ENCODE data around the gene HLA-A.

The HLA-A gene

GRCh38 chr6:29948277-29948676, 5.9 kb downstream of the HLA-A start:
- Histone ChIP-seq H3K9me3 (ENCODE audit: control insufficient read depth, low read length) (no peaks in the 10 kb centered on the region), H3K27ac (ENCODE audit: low read depth, low read length, severe bottlenecking) (no peak overlapping the region), H3K36me3 (ENCODE audit: control insufficient read depth, insufficient read depth, low read length) (no peaks in the 10 kb centered on the region), H3K4me3 (ENCODE audit: extremely low read depth, insufficient read depth, low read length, poor library complexity, severe bottlenecking) (no peak overlapping the region), H3K4me1 (ENCODE audit: control insufficient read depth, insufficient read depth, low read length, poor library complexity, severe bottlenecking) (no peaks in the 10 kb centered on the region)
- 50 to 60% methylated on average over 1 to 2 of the region's 2 CpGs for WGBS, 2 experiments (ENCODE audit: insufficient coverage in 2 of 2)

DNA sequence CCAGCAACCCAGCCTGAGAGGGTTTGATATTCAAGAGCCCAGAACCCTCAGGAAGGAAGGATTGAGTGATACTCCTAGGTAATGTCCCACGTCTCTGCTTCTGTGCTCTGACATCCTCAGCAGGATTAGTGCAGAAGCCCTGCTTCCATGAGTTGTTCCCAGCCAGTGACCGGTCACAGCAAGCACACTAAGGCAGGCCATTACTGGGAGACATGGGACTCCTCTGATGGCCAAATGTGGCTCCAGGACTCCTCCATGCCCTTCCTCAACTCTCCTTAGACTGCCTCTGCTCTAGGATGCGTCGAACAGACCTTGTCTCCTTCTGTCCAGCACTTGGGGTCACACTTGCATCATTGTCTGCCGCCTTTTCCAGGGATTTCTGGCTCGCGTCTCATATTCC, 7.6 kb downstream of the HLA-A start:
- WGBS, 2 experiments (ENCODE audit: insufficient coverage in 2 of 2) = 56 to 61% methylated on average over 6 of the region's 7 CpGs
- Histone ChIP-seq H3K27ac (ENCODE audit: low read depth, low read length, severe bottlenecking) (no peak overlapping the region), H3K36me3 (ENCODE audit: control insufficient read depth, insufficient read depth, low read length) (no peaks in the 10 kb centered on the region), H3K4me1 (ENCODE audit: control insufficient read depth, insufficient read depth, low read length, poor library complexity, severe bottlenecking) (no peaks in the 10 kb centered on the region), H3K4me3 (ENCODE audit: extremely low read depth, insufficient read depth, low read length, poor library complexity, severe bottlenecking) (no peak overlapping the region), H3K9me3 (ENCODE audit: control insufficient read depth, low read length) (no peaks in the 10 kb centered on the region)

DNA sequence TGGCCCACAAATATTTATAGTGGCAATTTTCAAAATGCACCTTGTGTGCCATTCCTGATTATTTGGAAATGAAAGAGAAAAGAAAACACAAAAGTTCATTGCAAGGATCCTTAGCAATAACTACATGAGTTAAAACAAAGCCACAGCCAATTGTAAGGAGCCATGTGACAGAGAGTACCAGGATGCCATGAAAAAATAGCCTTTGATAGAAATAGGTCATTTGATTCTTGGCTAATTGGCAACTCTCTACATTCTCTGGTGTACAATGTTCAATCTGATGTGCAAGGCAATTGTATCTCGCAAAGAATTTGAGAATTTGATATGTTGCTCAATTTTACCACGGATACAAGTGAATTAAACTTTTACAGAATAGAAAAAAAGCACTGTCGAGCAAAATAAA, 9.6 kb downstream of the HLA-A start:
- Histone ChIP-seq H3K36me3 (ENCODE audit: control insufficient read depth, insufficient read depth, low read length) (no peaks in the 10 kb centered on the region), H3K4me1 (ENCODE audit: control insufficient read depth, insufficient read depth, low read length, poor library complexity, severe bottlenecking) (no peaks in the 10 kb centered on the region), H3K27ac (ENCODE audit: low read depth, low read length, severe bottlenecking) (no peak overlapping the region), H3K4me3 (ENCODE audit: extremely low read depth, insufficient read depth, low read length, poor library complexity, severe bottlenecking) (no peak overlapping the region), H3K9me3 (ENCODE audit: control insufficient read depth, low read length) (no peaks in the 10 kb centered on the region)
- no CpG with 5 or more reads among the region's 3 CpGs for WGBS, 2 experiments (ENCODE audit: insufficient coverage in 2 of 2)

DNA sequence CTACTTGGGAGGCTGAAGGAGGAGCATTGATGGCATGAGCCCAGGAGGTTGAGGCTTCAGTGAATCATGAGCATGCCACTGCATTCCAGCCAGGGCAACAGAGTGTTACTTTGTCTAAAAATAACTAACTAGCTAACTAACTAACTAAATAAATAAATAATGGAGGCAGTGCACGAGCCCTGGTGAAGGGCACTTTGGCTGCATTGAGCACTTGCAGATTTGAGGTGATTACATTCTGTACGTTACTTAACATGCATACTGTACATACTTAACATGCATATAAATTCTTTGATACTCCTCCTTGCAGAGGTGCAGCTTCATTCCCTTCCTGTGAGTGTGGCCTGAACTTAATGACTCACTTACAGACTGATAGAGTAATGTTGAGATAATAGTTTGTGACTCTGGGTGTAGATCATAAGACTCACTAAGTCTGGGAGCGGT, 10.7 kb downstream of the HLA-A start:
- Histone ChIP-seq H3K36me3 (ENCODE audit: control insufficient read depth, insufficient read depth, low read length) (no peaks in the 10 kb centered on the region), H3K27ac (ENCODE audit: low read depth, low read length, severe bottlenecking) (no peak overlapping the region), H3K4me1 (ENCODE audit: control insufficient read depth, insufficient read depth, low read length, poor library complexity, severe bottlenecking) (no peaks in the 10 kb centered on the region), H3K4me3 (ENCODE audit: extremely low read depth, insufficient read depth, low read length, poor library complexity, severe bottlenecking) (no peak overlapping the region), H3K9me3 (ENCODE audit: control insufficient read depth, low read length) (no peaks in the 10 kb centered on the region)
- WGBS, 2 experiments (ENCODE audit: insufficient coverage in 2 of 2) = 70% methylated on average over 2 of the region's 3 CpGs; no CpG with 5 or more reads in 1 of the 2 experiments

DNA sequence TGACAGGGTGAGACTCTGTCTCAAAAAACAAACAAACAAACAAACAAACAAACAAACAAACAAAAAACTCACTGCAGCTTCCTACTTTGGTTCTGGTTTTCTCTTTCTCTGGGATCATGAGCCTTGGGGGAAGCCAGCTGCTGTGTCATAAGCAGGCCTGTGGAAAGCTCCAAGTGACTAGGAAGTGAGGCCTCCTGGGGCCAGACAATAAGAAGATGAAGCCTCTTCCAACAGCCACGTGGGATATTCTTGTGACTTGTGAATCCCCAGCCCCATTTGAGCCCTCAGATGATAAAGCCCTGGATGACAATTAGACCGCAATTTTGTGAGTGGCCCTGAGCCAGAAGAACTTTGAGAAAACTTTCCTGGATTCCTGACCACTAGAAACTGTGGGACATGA, 11.4 kb downstream of the HLA-A start:
- 25 to 40% methylated on average over 2 of the region's 2 CpGs for WGBS, 2 experiments (ENCODE audit: insufficient coverage in 2 of 2)
- Histone ChIP-seq H3K27ac (ENCODE audit: low read depth, low read length, severe bottlenecking) (no peak overlapping the region), H3K4me1 (ENCODE audit: control insufficient read depth, insufficient read depth, low read length, poor library complexity, severe bottlenecking) (no peaks in the 10 kb centered on the region)

DNA sequence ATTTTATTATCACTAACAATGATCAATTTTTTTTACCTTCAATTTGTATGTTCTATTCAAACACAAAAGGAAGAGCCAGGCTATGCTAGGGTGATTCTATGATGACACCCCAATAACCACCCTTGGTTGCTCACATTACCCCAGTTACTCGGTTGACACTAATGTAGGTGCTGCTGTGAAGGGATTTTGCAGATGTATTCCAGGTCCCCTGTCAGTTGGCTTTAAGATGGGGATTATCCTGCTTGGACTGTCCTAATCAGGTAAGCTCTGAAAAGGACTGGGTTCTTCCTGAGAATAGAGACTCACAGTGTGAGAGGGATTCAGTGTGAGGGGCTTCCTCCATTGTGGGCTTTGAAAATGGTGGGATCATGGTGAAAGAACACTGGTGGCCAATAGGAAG, 11.9 kb downstream of the HLA-A start:
- H3K4me3 ChIP-seq (ENCODE audit: extremely low read depth, insufficient read depth, low read length, poor library complexity, severe bottlenecking) = no peak overlapping the region
- WGBS, 2 experiments (ENCODE audit: insufficient coverage in 2 of 2) = 0% methylated on average over 1 of the region's 1 CpG; no CpG with 5 or more reads in 1 of the 2 experiments
- no peaks in the 10 kb centered on the region for H3K4me1 ChIP-seq (ENCODE audit: control insufficient read depth, insufficient read depth, low read length, poor library complexity, severe bottlenecking)
- no peaks in the 10 kb centered on the region for H3K36me3 ChIP-seq (ENCODE audit: control insufficient read depth, insufficient read depth, low read length)
- no peak overlapping the region for H3K27ac ChIP-seq (ENCODE audit: low read depth, low read length, severe bottlenecking)
- no peaks in the 10 kb centered on the region for H3K9me3 ChIP-seq (ENCODE audit: control insufficient read depth, low read length)

More for the DNA sequence above, 11.4 kb downstream of the HLA-A start:
- Histone ChIP-seq H3K36me3 (ENCODE audit: control insufficient read depth, insufficient read depth, low read length) (no peaks in the 10 kb centered on the region), H3K4me3 (ENCODE audit: extremely low read depth, insufficient read depth, low read length, poor library complexity, severe bottlenecking) (no peak overlapping the region), H3K9me3 (ENCODE audit: control insufficient read depth, low read length) (no peaks in the 10 kb centered on the region)

DNA sequence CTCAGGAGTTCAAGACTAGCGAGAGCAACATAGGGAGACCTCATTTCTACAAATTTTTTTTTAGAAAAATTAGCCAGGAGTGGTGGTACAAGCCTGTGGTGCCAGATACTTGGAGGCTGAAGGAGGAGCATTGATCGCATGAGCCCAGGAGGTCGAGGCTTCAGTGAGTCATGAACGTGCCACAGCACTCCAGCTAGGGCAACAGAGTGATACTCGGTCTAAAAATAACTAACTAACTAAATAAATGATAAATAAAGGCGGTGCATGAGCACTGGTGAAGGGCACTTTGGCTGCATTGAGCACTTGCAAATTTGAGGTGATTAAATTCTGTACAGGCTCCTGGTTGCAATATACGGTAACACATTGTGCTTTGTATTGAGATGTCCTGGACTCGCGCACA, 13.5 kb downstream of the HLA-A start:
- WGBS, 2 experiments (ENCODE audit: insufficient coverage in 2 of 2) = 100% methylated on average over 1 to 2 of the region's 9 CpGs
- H3K36me3 ChIP-seq (ENCODE audit: control insufficient read depth, insufficient read depth, low read length) = no peaks in the 10 kb centered on the region
- no peaks in the 10 kb centered on the region for H3K9me3 ChIP-seq (ENCODE audit: control insufficient read depth, low read length)
- no peak overlapping the region for H3K4me3 ChIP-seq (ENCODE audit: extremely low read depth, insufficient read depth, low read length, poor library complexity, severe bottlenecking)
- H3K4me1 ChIP-seq (ENCODE audit: control insufficient read depth, insufficient read depth, low read length, poor library complexity, severe bottlenecking) = no peaks in the 10 kb centered on the region
- H3K27ac ChIP-seq (ENCODE audit: low read depth, low read length, severe bottlenecking) = no peak overlapping the region

GRCh38 chr6:29956518-29956917, 14.2 kb downstream of the HLA-A start:
- no peaks in the 10 kb centered on the region for H3K4me1 ChIP-seq (ENCODE audit: control insufficient read depth, insufficient read depth, low read length, poor library complexity, severe bottlenecking)
- no peaks in the 10 kb centered on the region for H3K9me3 ChIP-seq (ENCODE audit: control insufficient read depth, low read length)
- no peaks in the 10 kb centered on the region for H3K36me3 ChIP-seq (ENCODE audit: control insufficient read depth, insufficient read depth, low read length)
- H3K27ac ChIP-seq (ENCODE audit: low read depth, low read length, severe bottlenecking) = no peak overlapping the region
- no peak overlapping the region for H3K4me3 ChIP-seq (ENCODE audit: extremely low read depth, insufficient read depth, low read length, poor library complexity, severe bottlenecking)
- 91 to 96% methylated on average over 17 to 21 of the region's 21 CpGs for WGBS, 2 experiments (ENCODE audit: insufficient coverage in 2 of 2)

GRCh38 chr6:29958046-29958445, 15.7 kb downstream of the HLA-A start:
- Histone ChIP-seq H3K27ac (ENCODE audit: low read depth, low read length, severe bottlenecking) (no peak overlapping the region), H3K36me3 (ENCODE audit: control insufficient read depth, insufficient read depth, low read length) (no peaks in the 10 kb centered on the region), H3K9me3 (ENCODE audit: control insufficient read depth, low read length) (no peaks in the 10 kb centered on the region), H3K4me1 (ENCODE audit: control insufficient read depth, insufficient read depth, low read length, poor library complexity, severe bottlenecking) (no peaks in the 10 kb centered on the region), H3K4me3 (ENCODE audit: extremely low read depth, insufficient read depth, low read length, poor library complexity, severe bottlenecking) (no peak overlapping the region)
- WGBS, 2 experiments (ENCODE audit: insufficient coverage in 2 of 2) = 82 to 92% methylated on average over 1 of the region's 1 CpG

GRCh38 chr6:29958921-29959320, 16.6 kb downstream of the HLA-A start:
- no peaks in the 10 kb centered on the region for H3K9me3 ChIP-seq (ENCODE audit: control insufficient read depth, low read length)
- H3K4me1 ChIP-seq (ENCODE audit: control insufficient read depth, insufficient read depth, low read length, poor library complexity, severe bottlenecking) = no peaks in the 10 kb centered on the region
- no peaks in the 10 kb centered on the region for H3K36me3 ChIP-seq (ENCODE audit: control insufficient read depth, insufficient read depth, low read length)
- H3K27ac ChIP-seq (ENCODE audit: low read depth, low read length, severe bottlenecking) = no peak overlapping the region
- H3K4me3 ChIP-seq (ENCODE audit: extremely low read depth, insufficient read depth, low read length, poor library complexity, severe bottlenecking) = no peak overlapping the region
- WGBS, 2 experiments (ENCODE audit: insufficient coverage in 2 of 2) = 29 to 45% methylated on average over 1 of the region's 2 CpGs

- no peak overlapping the region for H3K27ac ChIP-seq (ENCODE audit: low read depth, low read length, severe bottlenecking)
- no peaks in the 10 kb centered on the region for H3K36me3 ChIP-seq (ENCODE audit: control insufficient read depth, insufficient read depth, low read length)
- H3K4me1 ChIP-seq (ENCODE audit: control insufficient read depth, insufficient read depth, low read length, poor library complexity, severe bottlenecking) = no peaks in the 10 kb centered on the region
- H3K4me3 ChIP-seq (ENCODE audit: extremely low read depth, insufficient read depth, low read length, poor library complexity, severe bottlenecking) = no peak overlapping the region
- H3K9me3 ChIP-seq (ENCODE audit: control insufficient read depth, low read length) = no peaks in the 10 kb centered on the region
These were observed 17.1 kb downstream of the HLA-A start for GRCh38 chr6:29959467-29959866.

All from mesodermal cell (in vitro differentiated cells).